SK-N-SH (cell line): Measurements from ENCODE around the gene RPS6KA2.

ENCODE experiments used
- CHD2 ChIP-seq: fragments of 150-350 bp; IDR thresholded peaks from 2 replicates; pipeline ENCODE4 v1.6.1; 2018; ENCODE audit warnings: low read length; ENCODE audit not compliant: partially characterized antibody
- GABPA ChIP-seq: IDR thresholded peaks from 2 replicates; pipeline ENCODE4 v1.4.0; 2012; ENCODE audit warnings: low read depth, mild to moderate bottlenecking
- GATA2 ChIP-seq: sonication (generic); formaldehyde crosslinking; IDR thresholded peaks from 2 replicates; pipeline ENCODE4 v1.5.0; 2020; ENCODE audit warnings: mild to moderate bottlenecking, missing genetic modification reagents
- SMC3 ChIP-seq: IDR thresholded peaks from 2 replicates; pipeline ENCODE4 v1.6.1; 2012; ENCODE audit warnings: low read depth, low read length, improper control_type of control experiment
- TF ChIP-seq, protein P1 (sequence below): IDR thresholded peaks from 2 replicates; pipeline ENCODE4 v1.4.0; 2012; ENCODE audit warnings: low read depth
- TF ChIP-seq, protein P2 (sequence below): fragments of 150-350 bp; IDR thresholded peaks from 2 replicates; pipeline ENCODE4 v1.6.1; 2016; ENCODE audit warnings: mild to moderate bottlenecking, low read depth, low read length
- TF ChIP-seq, protein P3 (sequence below): IDR thresholded peaks from 2 replicates; pipeline ENCODE4 v1.4.0; 2012; ENCODE audit warnings: low read depth, borderline replicate concordance

GRCh38 chr6:166546653-166547052 lies 80.4 kb downstream of the RPS6KA2 start:
- TF ChIP-seq, protein P1, sequence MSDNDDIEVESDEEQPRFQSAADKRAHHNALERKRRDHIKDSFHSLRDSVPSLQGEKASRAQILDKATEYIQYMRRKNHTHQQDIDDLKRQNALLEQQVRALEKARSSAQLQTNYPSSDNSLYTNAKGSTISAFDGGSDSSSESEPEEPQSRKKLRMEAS = no peak
- TF ChIP-seq CHD2 = no peak
- TF ChIP-seq GATA2 (CRISPR knock-in tag) = no peak
- TF ChIP-seq, protein P2, sequence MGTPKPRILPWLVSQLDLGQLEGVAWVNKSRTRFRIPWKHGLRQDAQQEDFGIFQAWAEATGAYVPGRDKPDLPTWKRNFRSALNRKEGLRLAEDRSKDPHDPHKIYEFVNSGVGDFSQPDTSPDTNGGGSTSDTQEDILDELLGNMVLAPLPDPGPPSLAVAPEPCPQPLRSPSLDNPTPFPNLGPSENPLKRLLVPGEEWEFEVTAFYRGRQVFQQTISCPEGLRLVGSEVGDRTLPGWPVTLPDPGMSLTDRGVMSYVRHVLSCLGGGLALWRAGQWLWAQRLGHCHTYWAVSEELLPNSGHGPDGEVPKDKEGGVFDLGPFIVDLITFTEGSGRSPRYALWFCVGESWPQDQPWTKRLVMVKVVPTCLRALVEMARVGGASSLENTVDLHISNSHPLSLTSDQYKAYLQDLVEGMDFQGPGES = no peak
- no peak for TF ChIP-seq SMC3
- TF ChIP-seq, protein P3, sequence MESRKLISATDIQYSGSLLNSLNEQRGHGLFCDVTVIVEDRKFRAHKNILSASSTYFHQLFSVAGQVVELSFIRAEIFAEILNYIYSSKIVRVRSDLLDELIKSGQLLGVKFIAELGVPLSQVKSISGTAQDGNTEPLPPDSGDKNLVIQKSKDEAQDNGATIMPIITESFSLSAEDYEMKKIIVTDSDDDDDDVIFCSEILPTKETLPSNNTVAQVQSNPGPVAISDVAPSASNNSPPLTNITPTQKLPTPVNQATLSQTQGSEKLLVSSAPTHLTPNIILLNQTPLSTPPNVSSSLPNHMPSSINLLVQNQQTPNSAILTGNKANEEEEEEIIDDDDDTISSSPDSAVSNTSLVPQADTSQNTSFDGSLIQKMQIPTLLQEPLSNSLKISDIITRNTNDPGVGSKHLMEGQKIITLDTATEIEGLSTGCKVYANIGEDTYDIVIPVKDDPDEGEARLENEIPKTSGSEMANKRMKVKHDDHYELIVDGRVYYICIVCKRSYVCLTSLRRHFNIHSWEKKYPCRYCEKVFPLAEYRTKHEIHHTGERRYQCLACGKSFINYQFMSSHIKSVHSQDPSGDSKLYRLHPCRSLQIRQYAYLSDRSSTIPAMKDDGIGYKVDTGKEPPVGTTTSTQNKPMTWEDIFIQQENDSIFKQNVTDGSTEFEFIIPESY = no peak
- TF ChIP-seq GABPA = no peak
